ENCODE results near the gene GUSB. TPM values are rescaled to one million over a fixed set of nuclear protein-coding genes. Genes with fewer than 3 reads are reported as not detected.
"Not testable (repeated sequence)": the region's sequence is repeated elsewhere in the genome, so short reads cannot be mapped to it uniquely, and the experiment has no call there.

GUSB gene
- total RNA-seq, 1 experiment from 2014 or later = 36.6 TPM

DNA sequence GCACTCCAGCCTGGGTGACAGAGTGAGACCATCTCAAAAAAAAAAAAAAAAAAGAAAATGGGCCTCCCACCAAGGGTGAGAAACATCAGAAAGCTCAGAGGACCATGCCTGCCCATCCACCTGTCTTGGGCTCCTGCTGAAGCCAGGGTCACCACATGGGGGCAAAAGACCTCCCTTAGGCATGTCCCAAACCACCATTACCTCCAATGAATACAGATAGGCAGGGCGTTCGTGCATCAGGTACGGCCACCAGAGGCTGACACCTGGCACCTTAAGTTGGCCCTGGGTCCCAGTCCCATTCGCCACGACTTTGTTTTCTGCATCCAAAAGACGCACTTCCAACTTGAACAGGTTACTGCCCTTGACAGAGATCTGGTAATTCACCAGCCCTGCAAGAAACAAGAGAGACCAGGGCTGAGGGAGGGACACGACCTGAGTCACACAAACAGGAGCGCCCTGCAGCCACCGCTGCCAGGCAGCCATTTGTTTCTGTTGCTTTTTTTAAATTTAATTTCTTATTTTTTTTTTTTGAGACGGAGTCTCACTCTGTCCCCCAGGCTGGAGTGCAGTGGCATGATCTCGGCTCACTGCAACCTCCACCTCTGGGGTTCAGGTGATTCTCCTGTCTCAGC lies 6.1 kb downstream of the GUSB start:
- no peak for DNase-seq (ENCODE audit: low read depth)

DNA sequence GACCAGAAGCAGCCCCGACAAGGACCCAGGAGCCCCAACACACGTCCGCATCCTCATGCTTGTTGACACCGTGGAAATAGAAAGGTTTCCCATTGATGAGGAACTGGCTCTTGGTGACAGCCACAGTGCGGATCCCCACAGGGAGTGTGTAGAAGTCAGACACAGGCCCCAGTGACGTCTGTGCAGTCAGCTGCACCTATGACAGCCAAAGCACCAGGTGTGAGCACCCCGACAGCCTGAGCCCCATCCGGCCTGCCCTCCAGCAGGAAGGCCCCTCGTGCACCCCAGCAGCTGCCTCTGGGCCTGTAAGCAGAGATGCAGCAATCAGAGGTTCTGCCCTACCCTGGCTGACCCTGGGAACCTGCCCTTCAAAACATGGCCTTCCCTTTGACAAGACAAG lies 7.1 kb downstream of the GUSB start:
- DNase-seq (ENCODE audit: low read depth) = no peak

DNA sequence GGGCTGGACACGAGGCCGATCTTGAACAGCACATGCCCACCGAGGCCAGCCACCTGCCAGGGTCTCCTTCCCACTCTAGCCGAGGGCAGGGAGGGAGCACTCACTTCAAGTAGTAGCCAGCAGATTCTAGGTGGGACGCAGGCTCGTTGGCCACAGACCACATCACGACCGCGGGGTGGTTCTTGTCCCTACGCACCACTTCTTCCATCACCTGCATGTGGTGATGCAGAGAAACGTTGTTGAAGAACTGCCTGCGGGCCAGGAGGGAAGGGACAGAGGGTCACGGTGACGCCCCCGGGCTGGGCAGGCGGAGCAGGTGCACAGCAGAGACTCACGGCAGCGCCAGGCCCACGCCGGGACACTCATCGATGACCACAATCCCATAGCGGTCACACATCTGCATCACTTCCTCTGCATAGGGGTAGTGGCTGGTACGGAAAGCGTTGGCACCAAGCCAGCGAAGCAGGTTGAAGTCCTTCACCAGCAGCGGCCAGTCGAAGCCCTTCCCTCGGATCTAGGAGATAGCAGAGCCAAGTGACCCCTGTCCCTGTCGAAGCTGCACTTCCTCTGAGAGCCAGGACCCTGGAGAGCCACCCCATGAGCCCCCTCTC lies 7.7 kb downstream of the GUSB start:
- DNase-seq (ENCODE audit: low read depth) = no peak

DNA sequence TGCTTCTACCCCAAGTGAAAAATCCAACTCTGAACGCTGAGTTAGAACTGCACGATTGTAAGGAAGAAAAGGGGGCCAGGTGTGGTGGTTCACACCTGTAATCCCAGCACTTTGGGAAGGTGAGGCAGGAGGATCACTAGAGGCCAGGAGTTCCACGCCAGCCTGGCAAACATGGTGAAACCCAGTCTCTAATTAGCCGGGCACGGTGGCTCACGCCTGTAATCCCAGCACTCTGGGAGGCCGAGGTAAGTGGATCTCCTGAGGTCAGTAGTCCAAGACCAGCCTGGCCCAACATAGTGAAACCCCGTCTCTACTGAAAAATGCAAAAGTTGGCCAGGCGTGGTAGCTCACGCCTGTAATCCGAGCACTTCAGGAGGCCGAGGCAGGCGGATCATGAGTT lies 9.0 kb downstream of the GUSB start:
- DNase-seq (ENCODE audit: low read depth) = no peak

DNA sequence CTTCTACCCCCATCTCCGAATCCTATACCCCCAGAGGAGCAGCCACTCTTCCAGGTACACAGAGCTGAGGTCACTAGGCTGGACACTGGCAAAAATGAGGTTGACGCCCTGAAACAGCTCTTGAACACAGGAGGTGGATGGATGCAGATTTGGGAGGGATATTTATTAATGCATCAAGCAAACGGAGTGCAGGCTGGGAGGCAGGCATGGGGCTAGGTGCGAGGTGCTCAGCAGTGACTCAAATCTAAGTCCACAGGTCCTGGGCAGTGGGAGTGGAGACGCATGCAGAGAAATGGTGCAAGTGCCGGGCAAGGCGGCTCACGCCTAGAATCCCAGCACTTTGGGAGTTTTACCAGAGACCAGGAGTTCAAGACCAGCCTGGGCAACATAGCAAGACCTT lies 11.0 kb downstream of the GUSB start:
- no peak for DNase-seq (ENCODE audit: low read depth)

DNA sequence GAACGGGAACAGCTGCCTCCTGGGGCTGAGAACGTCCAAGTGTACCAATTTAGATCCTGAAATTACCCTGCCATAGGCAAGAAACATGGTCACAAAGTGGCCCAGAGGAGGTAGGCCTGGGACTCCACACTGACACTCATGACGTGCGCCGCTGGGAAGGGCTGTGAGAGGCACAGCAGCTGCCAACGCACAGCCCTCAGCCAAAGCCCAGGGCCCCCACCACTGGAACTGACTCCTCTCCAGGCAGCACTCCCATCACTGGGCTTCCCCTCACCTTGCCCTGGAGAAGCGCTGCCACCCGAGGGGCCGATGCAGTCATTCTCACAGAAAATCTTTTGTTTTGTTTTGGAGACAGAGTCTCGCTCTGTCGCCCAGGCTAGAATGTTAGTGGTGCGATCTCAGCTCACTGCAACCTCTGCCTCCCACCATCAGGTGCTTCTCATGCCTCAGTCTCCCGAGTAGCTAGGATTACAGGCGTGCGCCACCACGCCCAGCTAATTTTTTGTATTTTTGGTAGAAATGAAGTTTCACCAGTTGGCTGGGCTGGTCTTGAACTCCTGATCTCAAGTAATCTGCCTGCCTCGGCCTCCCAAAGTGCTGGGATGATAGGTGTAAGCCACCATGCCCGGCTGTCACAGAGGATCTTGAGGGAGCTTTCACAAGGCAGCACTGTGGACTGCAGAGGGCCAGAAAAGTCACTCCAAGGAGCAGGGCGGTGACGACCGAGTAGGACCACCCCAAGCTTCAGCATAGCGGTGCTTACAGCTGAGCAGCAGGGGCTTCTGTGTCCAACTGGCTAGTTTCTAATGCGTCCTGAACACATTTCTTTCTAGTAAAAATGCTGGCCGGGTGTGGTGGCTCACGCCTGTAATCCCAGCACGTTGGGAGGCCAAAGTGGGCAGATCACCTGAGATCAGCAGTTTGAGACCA lies 13.5 kb downstream of the GUSB start:
- DNase-seq (ENCODE audit: low read depth) = no peak

DNA sequence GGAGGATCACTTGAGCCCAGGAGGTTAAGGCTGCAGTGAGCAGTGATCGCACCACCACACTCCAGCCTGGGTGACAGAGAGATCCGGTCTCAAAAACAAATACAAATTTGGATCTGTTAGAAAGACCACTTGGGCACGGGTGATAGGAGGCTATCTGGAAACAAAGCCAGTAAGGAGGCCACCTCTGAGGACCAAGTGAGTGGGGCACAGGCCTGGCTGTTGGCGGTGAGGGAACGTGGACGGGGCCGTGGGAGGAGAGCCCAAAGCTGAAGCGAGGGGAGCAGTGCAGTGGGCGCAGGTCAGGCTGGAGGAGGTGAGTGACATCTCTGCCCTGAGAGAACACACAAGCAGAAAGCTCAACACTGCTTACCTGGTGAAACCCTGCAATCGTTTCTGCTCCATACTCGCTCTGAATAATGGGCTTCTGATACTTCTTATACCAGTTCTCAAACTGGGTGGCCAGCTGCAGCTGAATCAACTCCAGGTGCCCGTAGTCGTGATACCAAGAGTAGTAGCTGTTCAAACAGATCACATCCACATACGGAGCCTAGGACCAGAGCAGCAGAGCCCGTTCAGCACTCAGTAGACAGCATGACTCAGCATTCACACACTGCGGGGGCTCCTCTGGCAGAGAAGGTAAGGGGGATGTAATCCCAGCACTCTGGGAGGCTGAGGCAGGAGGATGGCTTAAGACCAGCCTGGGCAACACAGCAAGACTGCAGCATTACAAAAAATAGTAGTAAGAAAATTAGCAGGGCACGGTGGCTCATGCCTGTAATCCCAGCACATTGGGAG lies 14.5 kb downstream of the GUSB start:
- DNase-seq (ENCODE audit: low read depth) = no peak

DNA sequence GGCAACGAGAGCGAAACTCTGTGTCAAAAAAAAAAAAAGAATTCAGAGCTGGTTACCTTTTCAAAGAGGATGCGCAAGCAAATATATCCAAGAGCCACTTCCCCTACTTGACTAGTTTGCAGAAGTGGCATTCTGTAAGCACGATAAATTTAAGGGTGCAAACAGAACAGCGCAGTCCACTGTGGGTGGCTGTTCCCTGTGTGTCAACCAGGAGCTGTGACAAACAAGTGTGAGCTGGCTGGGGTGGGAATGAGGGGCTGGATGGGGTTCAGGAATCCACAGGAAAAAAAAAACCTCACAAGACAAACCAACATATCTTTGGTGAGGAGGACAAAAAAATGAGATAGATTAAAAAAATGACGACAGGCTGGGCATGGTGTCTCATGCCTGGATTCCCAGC lies 15.9 kb downstream of the GUSB start:
- DNase-seq (ENCODE audit: low read depth) = no peak

DNA sequence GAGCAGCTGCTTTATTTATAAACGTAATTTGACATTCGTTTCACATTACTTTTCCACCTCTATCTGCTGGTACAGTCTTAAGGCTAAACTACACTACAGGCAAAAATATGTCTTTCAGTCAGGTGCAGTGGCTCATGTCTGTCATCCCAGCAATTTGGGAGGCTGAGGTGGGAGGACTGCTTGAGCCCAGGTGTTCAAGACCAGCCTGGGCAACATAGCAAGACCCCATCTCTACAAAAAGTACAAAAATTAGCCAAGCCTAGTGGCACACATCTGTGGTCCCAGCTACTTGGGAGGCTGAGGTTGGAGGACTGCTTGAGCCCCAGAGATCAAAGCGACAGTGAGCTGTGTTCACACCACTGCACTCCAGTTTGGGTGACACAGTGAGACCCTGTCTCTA lies 17.3 kb downstream of the GUSB start:
- not testable (repeated sequence) for DNase-seq (ENCODE audit: low read depth)

DNA sequence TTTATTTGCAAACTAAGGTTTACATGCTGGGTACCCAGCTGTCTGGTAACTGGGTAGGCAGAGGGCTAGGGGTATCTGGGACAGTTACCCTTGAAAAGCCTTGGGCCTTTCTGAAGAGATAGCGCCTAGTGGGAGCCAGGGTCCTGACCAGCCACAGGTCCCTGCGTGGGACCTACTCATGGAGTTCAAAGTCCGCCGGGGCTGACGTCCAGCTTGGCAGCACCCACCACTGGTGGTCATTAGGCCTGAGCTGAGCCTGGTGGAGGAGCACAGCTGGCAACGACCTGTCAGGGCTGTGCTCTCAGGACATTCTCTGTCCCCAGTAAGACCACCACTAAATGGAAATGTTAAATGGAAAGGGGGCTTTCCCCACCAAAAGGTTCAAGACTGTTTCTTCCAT lies 20.0 kb downstream of the GUSB start:
- no peak for DNase-seq (ENCODE audit: low read depth)

DNA sequence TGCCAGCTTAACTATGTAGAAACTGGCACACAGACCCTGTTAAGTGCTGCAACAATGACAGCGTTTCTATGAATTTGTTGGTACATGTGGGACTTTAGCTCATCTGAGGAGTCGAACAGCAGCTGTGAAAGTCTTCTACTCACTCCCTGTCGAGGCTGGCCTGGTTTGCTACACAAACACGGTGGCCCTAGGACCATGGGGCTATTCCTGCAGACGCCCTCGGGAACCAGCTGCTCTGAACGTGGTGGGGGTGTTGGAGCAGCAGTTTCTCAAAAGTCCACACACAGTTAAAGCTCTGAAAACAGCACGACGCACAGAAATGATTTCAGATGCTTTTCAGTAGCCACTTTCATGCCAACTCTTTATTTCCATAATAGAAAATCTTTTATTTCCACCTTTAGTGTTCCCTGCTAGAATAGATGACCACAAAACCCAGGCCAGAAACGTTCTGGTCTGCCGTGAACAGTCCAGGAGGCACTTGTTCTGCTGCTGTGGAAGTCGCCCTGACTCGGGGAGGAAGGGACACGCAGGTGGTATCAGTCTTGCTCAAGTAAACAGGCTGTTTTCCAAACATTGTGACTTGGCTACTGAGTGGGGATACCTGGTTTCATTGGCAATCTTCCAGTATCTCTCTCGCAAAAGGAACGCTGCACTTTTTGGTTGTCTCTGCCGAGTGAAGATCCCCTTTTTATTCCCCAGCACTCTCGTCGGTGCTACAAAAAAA lies 21.5 kb downstream of the GUSB start:
- no peak for DNase-seq (ENCODE audit: low read depth)

DNA sequence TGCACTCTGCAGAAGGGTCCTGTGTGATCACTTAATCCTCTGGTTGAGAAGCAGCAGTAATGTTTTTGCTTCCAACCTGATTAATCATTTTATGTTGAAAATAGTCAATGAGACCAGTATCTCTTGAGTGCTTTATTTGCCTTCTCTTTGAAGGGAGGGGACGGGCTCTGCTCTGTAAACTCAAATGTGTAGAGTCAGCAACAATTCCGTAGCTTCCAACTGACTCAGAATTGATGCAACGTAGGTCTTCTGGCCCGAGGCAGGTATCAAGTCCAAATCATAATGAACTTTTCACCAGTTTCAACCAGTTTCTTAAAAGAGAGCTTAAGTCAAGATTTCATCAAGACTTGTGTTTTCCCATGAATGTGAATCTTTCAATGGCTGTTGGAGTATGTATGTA lies 26.3 kb downstream of the GUSB start:
- no peak for DNase-seq (ENCODE audit: low read depth)

DNA sequence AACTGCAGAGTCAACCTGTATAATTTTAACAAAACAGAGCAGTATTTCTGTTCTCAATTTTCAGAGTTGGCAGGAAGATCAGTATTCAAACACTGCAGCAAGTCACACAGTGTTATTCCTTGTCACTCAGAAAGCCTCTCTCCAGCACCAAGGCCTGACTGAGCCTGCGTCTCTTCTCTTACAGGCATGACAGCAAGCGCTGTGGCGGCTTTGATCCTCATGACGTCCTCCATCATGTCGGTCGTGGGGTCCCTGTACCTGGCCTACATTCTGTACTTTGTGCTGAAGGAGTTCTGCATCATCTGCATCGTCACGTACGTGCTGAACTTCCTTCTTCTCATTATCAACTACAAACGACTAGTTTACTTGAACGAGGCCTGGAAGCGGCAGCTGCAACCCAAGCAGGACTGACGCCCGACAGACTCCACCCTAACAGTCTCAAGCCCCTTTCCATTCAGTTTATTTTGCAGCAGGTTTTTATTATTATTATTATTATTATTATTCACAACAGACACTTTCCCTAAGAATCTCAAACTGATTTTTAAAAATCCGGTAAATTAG lies 28.0 kb downstream of the GUSB start:
- no peak for DNase-seq (ENCODE audit: low read depth)

DNA sequence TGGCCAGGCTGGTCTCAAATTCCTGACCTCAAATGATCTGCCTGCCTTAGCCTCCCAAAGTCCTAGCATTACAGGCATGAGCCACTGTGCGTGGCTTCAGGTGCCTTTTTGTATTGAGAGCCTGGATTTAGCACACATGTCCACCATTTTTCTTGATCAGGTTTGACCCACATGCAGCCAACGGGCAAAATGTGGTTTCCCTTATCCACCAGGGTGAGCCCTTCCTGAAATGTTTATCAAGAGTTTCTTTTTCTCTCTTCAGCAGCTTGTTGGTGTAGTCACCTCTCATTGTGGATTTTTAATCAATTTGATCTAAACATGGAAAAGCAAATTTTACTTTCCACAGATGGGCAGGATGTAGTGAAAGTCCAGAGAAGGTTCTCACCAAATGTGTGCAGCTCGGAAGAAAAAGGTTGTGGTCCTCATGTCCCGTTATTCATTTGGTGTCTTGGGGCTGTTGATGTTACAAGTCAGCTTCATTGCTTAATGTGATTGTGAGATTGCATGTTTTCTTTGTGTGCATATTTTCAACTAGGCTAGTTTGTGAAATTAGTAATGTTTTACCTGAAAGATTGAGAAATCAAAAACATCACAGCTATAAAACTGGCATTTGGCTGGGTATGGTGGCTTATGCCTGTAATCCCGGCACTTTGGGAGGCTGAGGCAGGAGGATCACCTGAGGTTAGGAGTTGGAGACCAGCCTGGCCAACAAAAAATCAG lies 28.9 kb downstream of the GUSB start:
- no peak for DNase-seq (ENCODE audit: low read depth)

DNA sequence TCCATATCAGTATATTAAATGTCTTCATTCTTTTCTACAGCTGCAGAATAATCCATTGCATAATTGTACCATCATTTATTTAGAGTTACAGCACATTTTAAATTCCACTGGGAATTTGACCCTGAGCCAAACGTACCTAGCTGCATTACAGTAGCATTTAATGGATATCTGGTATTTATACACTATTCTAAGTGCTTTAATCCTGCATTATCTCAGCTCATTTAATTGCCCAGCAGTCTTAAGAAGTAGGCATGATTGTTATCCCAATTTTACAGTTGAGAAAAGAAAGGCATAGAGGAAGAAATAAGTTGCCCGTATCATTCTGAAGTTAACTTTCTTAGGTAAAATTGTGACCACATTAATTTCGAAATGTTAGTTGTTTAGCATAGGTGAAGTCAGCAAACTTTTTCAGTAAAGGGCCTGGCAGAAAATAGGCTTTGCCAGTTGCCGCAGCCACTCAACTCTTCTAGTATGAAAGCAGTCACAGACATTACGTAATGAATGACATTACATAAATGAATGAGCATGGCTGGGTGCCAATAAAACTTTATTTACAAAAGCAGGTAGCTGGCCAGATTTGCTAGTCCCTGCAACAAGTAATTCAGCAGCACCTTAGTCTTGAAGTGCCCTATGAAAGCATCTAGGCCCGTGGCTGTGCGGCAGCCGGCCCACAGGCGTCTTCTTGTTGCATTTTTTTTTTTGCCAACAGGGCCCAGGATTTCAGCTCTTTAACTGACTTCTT lies 30.0 kb downstream of the GUSB start:
- no peak for DNase-seq (ENCODE audit: low read depth)

DNA sequence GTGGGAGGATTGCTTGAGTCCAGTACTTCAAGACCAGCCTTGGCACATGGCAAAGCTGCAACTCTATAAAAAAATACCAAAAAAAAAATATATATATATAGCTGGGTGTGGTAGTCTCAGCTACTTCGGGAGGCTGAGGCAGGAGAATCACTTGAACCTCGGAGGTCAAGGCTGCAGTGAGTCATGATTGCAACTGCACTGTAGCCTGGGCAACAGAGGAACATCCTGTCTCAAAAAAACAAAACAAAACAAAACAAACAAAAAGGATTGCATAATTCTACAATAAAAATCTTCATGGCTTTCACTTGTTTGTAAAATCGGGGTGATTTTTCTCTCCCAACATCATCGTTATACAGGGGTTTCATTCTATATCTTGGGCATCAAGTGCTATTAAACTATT lies 35.1 kb downstream of the GUSB start:
- peak; percentile 39 for DNase-seq (ENCODE audit: low read depth)

DNA sequence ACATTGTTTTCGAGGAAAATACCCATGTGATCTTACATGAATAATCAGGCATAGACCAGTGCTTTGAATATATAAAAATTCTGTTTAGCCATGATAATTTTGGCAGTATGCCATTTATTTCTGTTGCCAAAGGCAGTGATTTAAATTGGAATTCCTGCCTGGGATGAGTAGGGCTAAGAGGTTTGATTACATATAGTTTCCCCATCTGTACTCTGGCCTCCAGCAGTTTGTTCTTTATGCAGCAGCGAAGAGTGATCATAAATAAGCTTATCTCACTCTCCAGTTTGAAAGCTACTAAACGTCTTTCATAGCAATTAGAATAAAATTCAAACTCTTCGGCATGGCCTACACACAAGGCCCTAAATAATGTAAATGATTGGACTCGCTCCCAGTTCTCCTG lies 36.2 kb downstream of the GUSB start:
- DNase-seq (ENCODE audit: low read depth) = not testable (repeated sequence)

DNA sequence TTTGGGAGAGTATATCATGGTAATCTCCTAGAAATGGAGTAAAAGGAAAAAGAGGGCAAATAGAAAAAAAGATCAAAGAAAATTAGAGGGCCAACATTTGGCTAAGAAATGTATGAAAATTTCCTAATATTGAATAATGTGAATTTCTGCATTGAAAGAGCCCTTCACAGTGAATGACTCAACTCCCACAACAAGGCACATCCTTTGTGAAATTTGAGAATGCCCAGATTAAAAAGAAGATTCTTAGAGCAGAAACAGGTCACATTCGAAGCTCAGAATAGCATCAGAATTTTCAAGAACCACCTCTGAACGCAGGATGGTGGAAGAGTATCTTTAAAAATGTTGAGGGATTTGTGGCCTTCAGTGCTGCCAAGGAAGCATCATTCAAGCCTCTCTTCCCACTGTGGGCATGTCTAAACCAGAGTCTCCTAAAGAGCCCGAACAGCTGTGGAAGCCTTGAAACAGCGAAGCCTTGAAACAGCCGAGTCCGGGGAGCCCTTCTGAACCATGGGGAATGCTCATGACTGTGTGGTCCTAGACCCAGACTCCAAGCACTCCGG lies 43.6 kb downstream of the GUSB start:
- DNase-seq (ENCODE audit: low read depth) = no peak

DNA sequence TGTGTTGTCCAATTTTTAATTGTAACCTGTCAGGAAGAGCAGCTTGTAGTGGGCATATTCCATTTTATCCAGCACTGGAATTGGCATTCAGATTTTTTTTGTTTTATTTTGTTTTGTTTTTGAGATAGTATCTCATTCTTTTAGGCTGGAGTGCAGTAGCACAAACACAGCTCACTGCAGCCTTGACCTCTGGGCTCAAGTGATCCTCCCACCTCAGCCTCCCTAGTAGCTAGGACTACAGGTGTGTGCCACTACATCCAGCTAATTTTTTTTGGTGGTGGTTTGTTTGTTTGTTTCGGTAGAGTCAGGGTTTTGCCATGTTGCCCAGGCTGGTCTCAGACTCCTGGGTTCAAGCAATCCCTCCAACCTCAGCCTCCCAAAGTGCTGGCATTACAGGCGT lies 44.7 kb downstream of the GUSB start:
- DNase-seq (ENCODE audit: low read depth) = no peak

Data from RPMI7951 (cell line).